ENCODE measurements around the gene RBP2.
A peak's percentile ranks its signal among the peaks of the same experiment; 100 is the strongest.
"Not testable (repeated sequence)": the region's sequence is repeated elsewhere in the genome, so short reads cannot be mapped to it uniquely, and the experiment has no call there.

RBP2 gene

DNA sequence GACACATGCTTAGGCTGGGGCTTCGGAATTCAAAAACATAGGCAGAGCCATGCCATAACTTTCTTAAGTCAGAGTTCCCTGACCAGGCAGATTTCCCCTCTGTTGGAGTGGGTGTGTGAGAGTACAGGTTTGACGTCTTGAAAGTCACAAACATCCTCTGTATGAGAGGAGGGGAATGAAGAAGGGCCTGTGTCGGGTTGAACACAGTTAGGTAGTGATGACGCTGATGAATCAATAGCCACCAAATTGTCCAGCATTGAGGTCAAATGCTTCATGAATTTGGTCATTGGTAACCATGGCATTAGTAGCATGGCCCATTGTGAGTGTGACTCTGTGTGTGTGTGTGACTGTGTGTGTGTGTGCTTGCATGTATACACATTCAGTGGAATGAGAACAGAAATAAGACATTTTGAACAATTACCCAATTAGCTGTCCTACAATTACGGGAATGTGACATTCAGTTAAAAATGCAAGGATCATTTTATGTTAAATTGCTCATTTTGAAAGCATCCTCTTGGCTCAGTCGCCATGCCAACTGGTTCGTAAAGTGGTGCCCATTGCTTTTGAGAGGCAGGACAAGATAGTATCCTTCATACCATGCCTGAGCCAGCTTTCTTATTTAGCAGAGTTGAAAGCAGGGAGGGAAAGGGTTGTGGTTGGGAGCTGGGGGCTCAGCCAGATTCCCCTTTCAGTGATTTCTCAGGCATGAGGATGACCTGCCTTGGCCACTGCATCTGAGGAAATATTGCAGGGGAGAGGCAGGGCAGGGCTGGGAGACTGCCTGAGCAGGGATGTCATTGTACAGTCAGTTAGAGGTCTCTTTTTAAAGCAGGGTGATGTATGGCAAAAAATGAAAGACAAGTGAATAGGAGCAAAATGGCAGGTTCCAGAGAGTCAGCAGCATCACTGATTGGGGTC lies 35.4 kb downstream of the RBP2 start:
- no peak for DNase-seq

DNA sequence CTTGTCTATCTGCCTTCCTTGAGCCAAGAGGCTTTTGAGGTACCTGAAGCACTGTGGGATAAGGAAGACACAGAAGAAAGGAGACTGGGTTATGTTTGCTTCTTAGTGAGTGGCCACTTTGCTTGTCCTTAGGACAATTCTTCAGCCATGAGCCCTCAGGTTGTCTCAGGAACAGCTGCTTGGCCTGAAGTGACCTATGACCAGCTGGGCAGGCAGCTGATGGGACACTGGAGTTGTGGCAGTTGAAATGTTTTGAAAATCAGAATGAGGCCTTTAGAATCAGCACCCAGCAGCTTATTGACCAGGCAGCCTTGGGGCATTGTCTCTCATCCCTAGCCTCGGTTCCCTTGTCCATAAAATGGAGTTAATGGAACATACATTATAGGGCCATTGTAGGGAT lies 37.0 kb downstream of the RBP2 start:
- DNase-seq: no peak

DNA sequence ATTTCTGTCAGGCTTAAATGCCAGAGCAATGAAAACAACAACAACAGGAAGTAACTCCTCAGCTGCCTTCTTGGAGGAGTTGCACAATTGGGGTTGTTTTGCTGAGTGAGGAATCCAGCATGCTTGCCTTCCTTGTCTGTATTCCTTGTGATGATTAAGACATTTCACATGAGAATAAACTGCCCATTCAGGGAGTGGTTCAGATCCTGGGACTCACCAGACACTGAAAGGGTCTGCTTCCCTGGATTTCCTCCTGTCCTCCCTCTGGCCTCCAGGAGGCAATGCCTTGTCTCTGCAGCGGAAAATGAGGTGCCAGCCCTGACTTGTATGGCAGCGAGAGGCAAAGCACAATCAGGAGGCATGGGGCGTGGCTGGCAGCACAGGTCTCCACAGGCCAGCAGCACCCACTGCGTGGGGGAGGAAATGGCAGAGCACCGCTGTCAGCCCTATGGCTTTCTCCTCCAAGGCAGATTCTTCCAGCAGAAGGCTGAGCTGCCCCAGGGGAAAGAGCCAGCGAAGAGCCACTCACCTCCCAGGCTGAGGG lies 41.5 kb downstream of the RBP2 start:
- DNase-seq: no peak

DNA sequence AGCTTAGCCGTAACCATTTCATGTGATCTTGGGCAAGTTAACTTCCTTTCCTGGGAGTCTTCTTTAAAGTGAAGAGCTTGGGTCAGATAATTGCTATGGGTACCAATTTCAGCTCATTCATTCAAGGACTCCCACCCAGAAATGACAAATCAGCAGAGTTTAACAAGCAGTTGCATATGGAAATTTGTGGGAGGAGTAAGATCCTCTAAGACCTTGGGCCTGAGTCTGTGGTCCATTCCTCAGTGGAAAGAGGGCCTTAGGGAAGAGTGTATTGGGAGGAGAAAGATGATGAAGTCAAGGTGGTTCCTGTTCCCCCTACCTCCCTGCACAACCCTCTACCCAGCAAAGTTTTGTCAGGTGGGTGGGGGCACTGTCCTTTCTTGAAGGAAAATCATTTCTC lies 42.1 kb downstream of the RBP2 start:
- no peak for DNase-seq

DNA sequence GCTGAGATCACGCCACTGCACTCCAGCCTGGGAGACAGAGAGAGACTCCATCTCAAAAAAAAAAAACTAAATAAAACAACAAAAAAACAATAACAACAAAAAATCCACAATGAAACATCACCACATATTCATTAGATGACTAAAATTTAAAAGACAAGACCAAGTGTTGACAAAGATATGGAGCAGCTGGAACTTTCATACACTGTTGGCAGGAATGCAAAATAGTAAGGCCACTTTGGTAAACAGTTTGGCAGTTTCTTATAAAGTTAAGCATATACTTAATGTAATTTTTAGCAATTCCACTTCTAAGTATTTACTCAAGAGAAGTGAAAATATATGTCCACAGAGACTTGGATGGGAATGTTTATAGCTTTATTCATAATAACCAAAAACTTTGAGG lies 43.2 kb downstream of the RBP2 start:
- DNase-seq: no peak

DNA sequence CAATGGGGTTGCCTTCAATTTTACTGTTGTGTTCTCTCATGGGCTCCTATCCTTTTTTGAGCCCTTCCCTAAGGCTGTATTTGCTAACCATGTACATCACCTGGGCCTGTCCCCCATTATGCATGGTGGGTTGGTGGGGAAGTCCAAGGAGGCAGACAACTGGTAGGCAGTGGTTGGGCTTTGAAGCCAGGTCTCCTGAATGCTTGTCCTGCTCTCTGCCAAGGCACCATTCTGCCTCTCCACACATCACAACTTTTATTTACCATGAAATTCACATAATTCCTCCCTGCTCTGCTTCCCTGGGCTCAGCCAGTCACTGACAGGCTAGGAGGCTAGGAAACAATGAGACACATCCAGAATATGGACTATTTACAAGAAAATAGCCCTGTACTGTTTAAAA lies 45.8 kb downstream of the RBP2 start:
- no peak for DNase-seq

DNA sequence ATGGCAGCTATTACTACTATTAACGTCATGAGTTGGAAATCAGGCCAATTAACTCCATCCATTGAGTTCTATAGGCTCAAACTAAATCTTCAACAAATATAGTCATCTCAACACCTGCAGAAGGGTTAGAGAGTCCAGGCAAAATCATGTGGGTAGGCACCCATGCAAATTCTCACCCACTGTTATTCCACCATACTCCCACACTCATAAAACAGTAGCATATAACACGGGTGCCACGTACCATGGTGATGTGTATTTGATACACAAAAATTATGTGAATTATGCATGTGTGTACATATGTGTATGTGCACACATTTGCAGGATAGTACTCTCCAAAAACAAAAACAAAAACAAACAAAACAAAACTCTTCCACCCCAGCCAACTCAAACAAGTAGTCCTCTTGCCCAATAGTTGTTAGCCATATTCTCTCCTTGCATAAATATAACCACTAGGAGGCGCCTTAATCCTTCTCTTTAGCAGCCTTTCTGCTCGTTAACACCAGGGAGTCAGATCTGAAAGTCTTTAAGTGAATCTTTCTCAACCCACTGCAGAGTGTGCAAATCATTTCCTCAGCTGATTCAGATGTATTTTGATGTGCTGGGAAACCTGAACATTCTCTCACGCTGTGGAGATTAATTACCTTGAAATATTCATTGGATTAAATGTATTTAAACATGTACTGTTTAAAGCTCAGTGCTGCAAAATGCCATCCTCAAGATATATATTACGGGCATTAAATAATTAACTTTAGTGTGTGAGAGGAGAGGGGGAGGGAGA lies 48.8 kb downstream of the RBP2 start:
- DNase-seq: peak; percentile 77

DNA sequence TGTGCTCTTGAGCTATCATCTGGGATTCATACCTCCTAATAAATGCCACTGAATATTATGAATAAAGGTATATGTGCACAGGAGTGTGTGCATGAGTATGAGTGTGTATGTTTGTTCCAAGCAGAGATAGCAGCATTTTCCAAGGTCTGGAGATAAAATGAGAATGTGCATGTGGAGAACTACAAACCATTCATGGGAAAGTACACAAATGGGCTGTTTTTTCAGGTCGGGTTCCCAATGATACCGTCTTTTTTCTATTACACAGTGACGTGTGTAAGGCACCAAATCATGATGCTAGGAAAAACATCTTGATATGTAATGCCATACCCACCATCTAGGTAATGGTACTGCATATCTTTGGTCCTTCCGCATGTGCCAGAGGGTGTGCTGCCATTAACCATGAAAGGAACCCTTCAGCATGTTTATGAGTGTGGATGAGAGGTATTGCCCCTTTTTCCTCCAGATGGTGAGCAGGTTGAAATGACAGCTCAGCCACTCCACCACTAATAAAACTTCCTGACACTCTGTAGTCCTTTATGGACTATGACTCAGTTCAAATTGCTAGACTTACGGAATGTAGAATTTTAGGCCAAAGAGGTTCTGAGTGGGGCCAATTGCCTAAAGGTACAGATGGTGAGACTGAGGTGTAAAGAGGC lies 50.4 kb downstream of the RBP2 start:
- DNase-seq: no peak

DNA sequence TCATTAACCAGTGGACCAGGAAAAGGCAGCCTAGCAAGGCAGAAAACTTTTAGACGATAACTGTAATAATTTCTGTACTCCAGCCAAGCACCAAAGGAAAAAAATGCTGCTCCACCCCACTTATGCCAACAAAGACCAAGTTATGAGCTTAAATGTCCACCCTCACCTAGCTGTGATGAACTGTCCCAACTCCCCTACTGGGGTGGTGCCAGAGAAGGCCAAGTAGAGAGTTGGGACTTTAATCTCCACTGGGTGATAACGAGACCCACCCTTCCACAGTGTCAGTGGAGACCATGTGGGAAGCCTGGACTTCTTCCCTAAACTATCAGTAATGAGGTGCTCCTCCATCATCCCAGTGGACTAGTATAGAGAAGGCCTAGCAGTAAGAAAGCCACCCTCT lies 53.1 kb downstream of the RBP2 start:
- no peak for DNase-seq

DNA sequence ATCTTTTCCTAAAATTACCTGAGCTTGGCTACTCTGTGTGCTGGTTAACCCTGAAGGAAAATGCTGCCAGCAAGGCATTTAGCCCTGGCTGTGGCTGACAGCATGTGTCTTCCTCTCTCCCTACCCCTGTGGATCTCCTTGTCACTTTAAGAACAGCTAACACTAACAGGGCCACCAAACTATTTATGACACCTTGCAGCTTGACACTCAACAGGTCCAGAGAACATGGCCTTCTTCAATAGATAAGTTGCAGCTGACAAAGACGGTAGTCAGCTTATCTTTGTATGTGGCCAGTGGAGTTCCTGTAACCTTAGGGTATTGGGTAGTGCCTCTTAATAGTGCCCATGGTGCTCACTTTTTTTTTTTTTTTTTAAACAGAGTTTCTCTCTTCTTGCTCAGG lies 54.9 kb downstream of the RBP2 start:
- DNase-seq: no peak

DNA sequence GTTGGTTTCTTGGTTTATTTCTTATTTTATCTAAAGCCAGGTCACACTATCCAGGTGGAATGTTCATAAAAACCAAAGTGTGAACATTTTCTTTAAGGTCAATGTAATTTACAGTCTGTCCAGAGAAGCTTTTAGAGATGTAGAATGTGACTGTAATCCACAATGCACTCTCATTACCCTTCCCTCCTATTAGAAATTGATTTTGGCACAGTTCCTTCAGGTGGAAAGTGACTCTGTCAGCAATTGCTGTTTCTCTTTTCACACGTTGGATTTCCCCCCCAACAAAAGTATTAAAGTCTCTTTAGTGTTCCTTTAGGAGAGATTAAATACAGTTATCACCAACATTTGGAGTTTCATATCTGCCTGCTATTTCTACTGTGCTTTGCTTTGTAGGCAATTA lies 55.3 kb downstream of the RBP2 start:
- DNase-seq: no peak

DNA sequence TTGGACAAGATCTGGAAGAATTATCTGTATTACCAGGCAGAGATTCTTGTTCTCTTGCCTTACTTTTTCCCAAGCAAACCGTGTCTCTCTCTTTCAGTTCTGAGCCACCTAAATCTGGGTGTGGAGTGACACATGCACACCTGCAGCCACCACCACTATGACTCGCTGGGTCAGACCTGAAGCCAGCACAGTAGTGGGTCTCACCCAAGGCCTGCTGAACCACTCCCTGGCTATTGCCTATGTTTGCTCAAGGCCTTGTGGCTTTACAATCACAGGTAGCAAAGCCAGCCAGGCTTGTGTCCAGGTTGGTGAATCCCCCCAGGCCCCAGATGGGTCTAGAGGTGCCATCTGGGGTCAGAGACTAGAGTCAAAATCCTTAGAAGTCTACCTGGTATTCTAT lies 58.2 kb downstream of the RBP2 start:
- no peak for DNase-seq

DNA sequence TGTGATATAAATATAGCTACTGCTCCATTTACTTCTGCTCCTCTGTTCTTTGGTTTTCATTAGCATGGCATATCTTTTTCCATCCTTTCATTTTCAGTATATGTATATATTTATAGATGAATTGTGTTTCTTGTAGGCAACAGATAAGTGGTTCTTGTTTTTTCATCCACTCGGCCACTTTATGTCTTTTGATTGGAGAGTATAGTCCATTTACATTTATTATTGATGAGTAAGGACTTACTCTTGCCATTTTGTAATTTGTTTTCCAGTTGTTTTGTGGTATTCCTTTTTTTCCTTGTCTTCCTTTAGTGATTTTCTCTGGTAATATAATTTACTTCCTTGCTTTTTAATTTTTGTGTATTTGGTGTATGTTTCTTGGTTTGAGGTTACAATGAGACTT lies 60.0 kb downstream of the RBP2 start:
- DNase-seq: no peak

DNA sequence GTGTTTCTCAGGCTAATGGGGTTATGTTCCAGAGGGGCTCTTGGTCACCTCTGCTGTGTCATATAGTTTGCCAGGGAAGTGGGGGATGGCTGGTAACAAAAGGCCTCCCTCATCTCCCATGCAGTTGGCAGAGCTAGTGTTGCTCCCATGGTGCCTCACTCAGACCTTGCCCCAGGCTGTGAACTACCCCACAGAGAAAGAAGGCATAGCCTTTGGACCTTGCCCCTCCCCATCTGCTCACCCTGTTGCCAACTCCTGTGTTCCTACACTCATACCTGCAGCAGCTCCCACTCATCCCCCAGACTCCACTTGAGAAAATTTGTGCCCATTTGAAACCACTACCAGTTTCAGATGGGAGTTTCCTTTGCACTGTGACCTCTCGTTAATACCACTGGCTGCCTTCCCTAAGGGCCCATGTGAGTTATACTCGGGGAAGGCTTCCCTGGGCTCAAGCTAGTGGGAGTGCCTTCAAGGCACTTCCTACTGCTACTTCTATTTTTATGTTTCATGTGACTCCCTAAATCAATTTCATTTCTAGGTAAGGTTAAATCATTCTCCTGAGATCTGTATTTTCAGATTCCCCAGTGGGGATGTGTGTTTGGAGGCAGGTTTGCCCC lies 61.6 kb downstream of the RBP2 start:
- no peak for DNase-seq

DNA sequence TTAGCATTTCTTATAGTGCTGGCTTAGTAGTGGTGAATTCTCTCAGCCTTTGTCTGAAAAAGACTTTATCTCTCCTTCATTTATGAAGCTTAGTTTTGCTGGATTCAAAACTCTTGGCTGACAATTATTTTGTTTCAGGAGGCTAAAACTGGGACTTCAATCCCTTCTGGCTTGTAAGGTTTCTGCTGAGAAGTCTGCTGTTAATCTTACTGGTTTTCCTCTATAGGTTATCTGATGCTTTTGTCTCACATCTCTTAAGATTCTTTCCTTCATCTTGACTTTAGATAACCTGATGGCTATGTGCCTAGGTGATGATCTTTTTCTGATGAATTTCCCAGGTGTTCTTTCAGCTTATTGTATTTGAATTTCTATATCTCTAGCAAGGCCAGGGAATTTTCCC lies 63.4 kb downstream of the RBP2 start:
- DNase-seq: not testable (repeated sequence)
